WTC11 (cell line): ENCODE measurements around the gene WNT6. TPM values are rescaled to one million over a fixed set of nuclear protein-coding genes. Genes with fewer than 3 reads are reported as not detected.

Source experiments
- ATAC-seq: fragments of 200-7000 bp; cut with Tn5 transposase; 2 replicates; pipeline ENCODE4 v1.10.0; 2021; ENCODE audit warnings: mild to moderate bottlenecking, moderate library complexity
- CTCF ChIA-PET: fragments of 300-600 bp; sonication (Branson Sonifier 250); formaldehyde crosslinking; loops from one replicate; lab custom pipeline; 2021; ENCODE audit warnings: antibody characterized with exemption; lab: Charles Lee
- POLR2A ChIA-PET: fragments of 350-600 bp; sonication (Branson Sonifier 250); formaldehyde crosslinking; loops from one replicate; lab custom pipeline; 2021; ENCODE audit warnings: antibody characterized with exemption; lab: Charles Lee
- DNase-seq: peaks from one replicate; pipeline ENCODE4 v3.0.0; 2021; ENCODE audit warnings: low spot score
- H3K27ac Mint-ChIP-seq: 2 replicates; pipeline ENCODE4 v1.8.0; 2021; ENCODE audit warnings: mixed read lengths
- H3K27me3 Mint-ChIP-seq: 2 replicates; pipeline ENCODE4 v1.8.0; 2021; ENCODE audit warnings: low read depth, mild to moderate bottlenecking, moderate library complexity, mixed read lengths
- H3K36me3 Mint-ChIP-seq: 2 replicates; pipeline ENCODE4 v1.8.0; 2021; ENCODE audit warnings: mixed read lengths
- H3K4me1 Mint-ChIP-seq: 2 replicates; pipeline ENCODE4 v1.8.0; 2022; ENCODE audit warnings: mixed read lengths
- H3K4me3 Mint-ChIP-seq: 2 replicates; pipeline ENCODE4 v1.8.0; 2021; ENCODE audit warnings: mild to moderate bottlenecking, moderate library complexity, mixed read lengths
- H3K9me3 Mint-ChIP-seq: 2 replicates; pipeline ENCODE4 v1.8.0; 2021; ENCODE audit warnings: mixed read lengths
- AR ChIP-seq: fragments of 250-450 bp; sonication (Bioruptor Pico); IDR thresholded peaks from 2 replicates; pipeline ENCODE4 v1.9.0; 2021; ENCODE audit warnings: mild to moderate bottlenecking
- ARID4B ChIP-seq: sonication (generic); formaldehyde crosslinking; IDR thresholded peaks from 2 replicates; pipeline ENCODE4 v1.8.0; 2023; ENCODE audit warnings: missing genetic modification reagents, mild to moderate bottlenecking, borderline replicate concordance
- ATF6 ChIP-seq: sonication (generic); formaldehyde crosslinking; IDR thresholded peaks from 2 replicates; pipeline ENCODE4 v1.8.1; 2023; ENCODE audit warnings: mild to moderate bottlenecking, missing genetic modification reagents
- E2F1 ChIP-seq: sonication (generic); formaldehyde crosslinking; IDR thresholded peaks from 2 replicates; pipeline ENCODE4 v1.8.0; 2022; ENCODE audit warnings: mild to moderate bottlenecking, missing genetic modification reagents
- E2F4 ChIP-seq: sonication (generic); formaldehyde crosslinking; IDR thresholded peaks from 2 replicates; pipeline ENCODE4 v1.8.1; 2022; ENCODE audit warnings: low read depth, mild to moderate bottlenecking, moderate library complexity, missing genetic modification reagents, borderline replicate concordance
- E2F5 ChIP-seq: sonication (generic); formaldehyde crosslinking; IDR thresholded peaks from 2 replicates; pipeline ENCODE4 v1.8.1; 2022; ENCODE audit warnings: mild to moderate bottlenecking, moderate library complexity, missing genetic modification reagents
- FOXJ3 ChIP-seq: sonication (generic); formaldehyde crosslinking; IDR thresholded peaks from 2 replicates; pipeline ENCODE4 v1.9.0; 2021; ENCODE audit warnings: missing genetic modification reagents, mild to moderate bottlenecking, borderline replicate concordance
- KAT7 ChIP-seq: sonication (generic); formaldehyde crosslinking; IDR thresholded peaks from 2 replicates; pipeline ENCODE4 v1.8.1; 2023; ENCODE audit warnings: missing genetic modification reagents, mild to moderate bottlenecking, borderline replicate concordance
- NR3C1 ChIP-seq: sonication (generic); formaldehyde crosslinking; conservative IDR thresholded peaks from 2 replicates; pipeline ENCODE4 v1.8.1; 2023; ENCODE audit warnings: low read depth, mild to moderate bottlenecking, missing genetic modification reagents
- SOX15 ChIP-seq: fragments of 250-450 bp; sonication (Bioruptor Pico); IDR thresholded peaks from 2 replicates; pipeline ENCODE4 v1.9.0; 2021; ENCODE audit warnings: mild to moderate bottlenecking
- TCF7 ChIP-seq: sonication (generic); formaldehyde crosslinking; IDR thresholded peaks from 2 replicates; pipeline ENCODE4 v1.8.0; 2022; ENCODE audit warnings: mild to moderate bottlenecking, low read depth, missing genetic modification reagents, moderate library complexity
- TEAD4 ChIP-seq: sonication (generic); formaldehyde crosslinking; IDR thresholded peaks from 2 replicates; pipeline ENCODE4 v1.8.0; 2022; ENCODE audit warnings: mild to moderate bottlenecking, missing genetic modification reagents
- TP53 ChIP-seq: sonication (generic); formaldehyde crosslinking; IDR thresholded peaks from 2 replicates; pipeline ENCODE4 v1.8.1; 2023; ENCODE audit warnings: mild to moderate bottlenecking, missing genetic modification reagents
- ZBTB21 ChIP-seq: sonication (generic); formaldehyde crosslinking; IDR thresholded peaks from 2 replicates; pipeline ENCODE4 v1.8.1; 2023; ENCODE audit warnings: mild to moderate bottlenecking, missing genetic modification reagents, borderline replicate concordance
- ZMAT4 ChIP-seq: fragments of 250-450 bp; sonication (Bioruptor Pico); IDR thresholded peaks from 2 replicates; pipeline ENCODE4 v1.9.0; 2021; ENCODE audit warnings: mild to moderate bottlenecking
- ZNF138 ChIP-seq: sonication (generic); formaldehyde crosslinking; conservative IDR thresholded peaks from 2 replicates; pipeline ENCODE4 v1.8.1; 2022; ENCODE audit warnings: mild to moderate bottlenecking, moderate library complexity, missing genetic modification reagents
- ZNF219 ChIP-seq: sonication (generic); formaldehyde crosslinking; IDR thresholded peaks from 2 replicates; pipeline ENCODE4 v1.8.0; 2023; ENCODE audit warnings: missing genetic modification reagents, mild to moderate bottlenecking, borderline replicate concordance
- ZNF232 ChIP-seq: sonication (generic); formaldehyde crosslinking; IDR thresholded peaks from 2 replicates; pipeline ENCODE4 v1.8.0; 2022; ENCODE audit warnings: mild to moderate bottlenecking, missing genetic modification reagents
- ZNF423 ChIP-seq: fragments of 250-450 bp; sonication (Bioruptor Pico); IDR thresholded peaks from 2 replicates; pipeline ENCODE4 v2.1.2; 2022; ENCODE audit warnings: mild to moderate bottlenecking, moderate library complexity
- ZNF512 ChIP-seq: sonication (generic); formaldehyde crosslinking; IDR thresholded peaks from 2 replicates; pipeline ENCODE4 v1.8.1; 2022; ENCODE audit warnings: missing genetic modification reagents, borderline replicate concordance
- total RNA-seq: library from RNA; stranded (reverse); gene quantifications from 3 replicates; pipeline ENCODE4 v1.2.3, GENCODE V29; 2021

WNT6 gene
- total RNA-seq, 1 experiment from 2014 or later: not detected

- no peaks in the 10 kb centered on the region for H3K9me3 Mint-ChIP-seq
- DNase-seq: no peak
- POLR2A ChIA-PET: no interaction called here
- no peak overlapping the region for H3K27ac Mint-ChIP-seq
- CTCF ChIA-PET: interaction anchor here (1.1 to 17.9 kb wide), 4 partner anchors 26 to 161 kb away, joined by 4 to 422 read pairs (median 4); no protein-coding TSS in a partner anchor
- TF ChIP-seq ZNF512 (CRISPR knock-in tag): no peak
- no peak for TF ChIP-seq ZNF219 (CRISPR knock-in tag)
- TF ChIP-seq E2F4 (CRISPR knock-in tag): no peak
- TF ChIP-seq E2F1 (CRISPR knock-in tag): no peak
- no peak for TF ChIP-seq ZNF232
- TF ChIP-seq AR (CRISPR knock-in tag): no peak
- TF ChIP-seq SOX15 (CRISPR knock-in tag): no peak
- no peak for TF ChIP-seq TP53 (CRISPR knock-in tag)
- TF ChIP-seq E2F5 (CRISPR knock-in tag): no peak
- no peak for TF ChIP-seq TCF7 (CRISPR knock-in tag)
- TF ChIP-seq ATF6 (CRISPR knock-in tag): no peak
- no peak for TF ChIP-seq KAT7
- no peak for TF ChIP-seq FOXJ3 (CRISPR knock-in tag)
- TF ChIP-seq ZNF423: no peak
- TF ChIP-seq ARID4B: no peak
- TF ChIP-seq NR3C1 (CRISPR knock-in tag): no peak
- TF ChIP-seq TEAD4: no peak
- TF ChIP-seq ZNF138 (CRISPR knock-in tag): no peak
- TF ChIP-seq ZMAT4 (CRISPR knock-in tag): no peak
- no peak for TF ChIP-seq ZBTB21 (CRISPR knock-in tag)
- H3K4me1 Mint-ChIP-seq: peaks cover 19% of the 10 kb centered on the region
- H3K27me3 Mint-ChIP-seq: peaks cover 96% of the 10 kb centered on the region
- ATAC-seq: no peak
- H3K36me3 Mint-ChIP-seq: no peaks in the 10 kb centered on the region
- H3K4me3 Mint-ChIP-seq: no peak overlapping the region
Observed at GRCh38 chr2:218869064-218869463, 9.5 kb downstream of the WNT6 start.
